Skeletal muscle cell (primary cell): Measurements from ENCODE around the gene ZNF787.

Experiments
- DNase-seq: peaks from one replicate; pipeline ENCODE4 v3.0.0-alpha.2; 2010; ENCODE audit warnings: low read depth
- H3K4me3 ChIP-seq: 2 replicates; pipeline ENCODE4 v1.5.1; 2011; ENCODE audit warnings: low read depth, mild to moderate bottlenecking, control low read depth, low read length, moderate library complexity

Gene ZNF787

DNA sequence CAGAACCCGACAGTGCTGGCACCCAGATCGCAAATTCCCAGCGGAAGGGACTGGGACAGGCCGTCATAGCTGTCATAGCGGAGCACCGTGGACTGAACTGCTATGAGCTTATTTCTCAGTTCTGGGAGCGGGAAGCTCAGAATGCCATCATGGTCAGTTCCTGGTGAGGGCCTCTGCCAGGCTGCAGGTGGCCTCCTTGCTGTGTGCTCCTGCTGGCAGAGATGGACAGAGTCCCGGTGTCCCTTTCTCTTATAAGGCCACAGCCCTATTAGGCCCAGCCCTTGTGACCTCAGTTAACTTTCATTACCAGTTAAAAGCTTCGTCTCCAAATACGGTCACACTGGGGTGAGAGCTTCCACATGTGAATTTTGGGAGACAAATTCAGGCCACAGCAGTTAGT is 24.6 kb upstream of the ZNF787 start:
- no peak overlapping the region for H3K4me3 ChIP-seq
- DNase-seq: no peak

DNA sequence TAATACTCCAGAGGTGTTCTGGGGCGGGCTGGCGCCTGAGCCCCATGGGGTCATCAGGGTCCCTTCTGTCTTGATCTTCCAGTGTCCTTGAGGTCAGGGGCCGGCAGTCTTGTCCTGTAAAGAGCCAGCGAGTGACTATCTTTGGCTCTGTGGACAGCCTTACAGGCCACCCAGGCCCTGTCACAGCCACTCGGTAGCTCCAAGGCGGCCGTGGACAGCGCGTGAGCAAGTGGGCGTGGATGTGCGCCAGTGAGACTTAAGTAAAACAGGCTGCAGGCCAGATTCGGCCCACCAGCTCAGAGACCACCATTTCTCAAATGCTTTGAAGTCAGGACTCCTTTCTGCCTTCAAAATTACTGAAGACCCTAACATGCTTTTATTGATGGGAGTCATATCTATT is 23.7 kb upstream of the ZNF787 start:
- no peak overlapping the region for H3K4me3 ChIP-seq
- no peak for DNase-seq

DNA sequence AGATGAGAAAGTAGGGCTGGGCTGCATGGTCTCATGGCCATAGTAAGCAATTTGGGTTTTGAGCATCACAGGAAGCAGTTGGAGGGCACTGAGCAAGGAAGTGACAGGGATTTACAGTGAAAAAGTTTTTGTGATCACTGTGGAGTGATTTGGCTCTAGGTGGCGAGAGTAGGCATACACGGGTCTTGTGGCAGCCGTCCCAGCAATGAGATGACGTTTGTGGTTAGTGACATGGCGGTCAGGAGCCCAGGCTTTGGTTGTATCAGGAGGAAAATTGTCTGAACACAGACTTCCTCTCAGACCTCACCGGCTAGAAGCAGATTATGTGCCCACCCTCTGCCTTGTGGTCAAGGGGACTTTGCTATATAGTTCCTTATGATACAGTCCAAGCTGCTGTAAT is 23.3 kb upstream of the ZNF787 start:
- no peak overlapping the region for H3K4me3 ChIP-seq
- no peak for DNase-seq

DNA sequence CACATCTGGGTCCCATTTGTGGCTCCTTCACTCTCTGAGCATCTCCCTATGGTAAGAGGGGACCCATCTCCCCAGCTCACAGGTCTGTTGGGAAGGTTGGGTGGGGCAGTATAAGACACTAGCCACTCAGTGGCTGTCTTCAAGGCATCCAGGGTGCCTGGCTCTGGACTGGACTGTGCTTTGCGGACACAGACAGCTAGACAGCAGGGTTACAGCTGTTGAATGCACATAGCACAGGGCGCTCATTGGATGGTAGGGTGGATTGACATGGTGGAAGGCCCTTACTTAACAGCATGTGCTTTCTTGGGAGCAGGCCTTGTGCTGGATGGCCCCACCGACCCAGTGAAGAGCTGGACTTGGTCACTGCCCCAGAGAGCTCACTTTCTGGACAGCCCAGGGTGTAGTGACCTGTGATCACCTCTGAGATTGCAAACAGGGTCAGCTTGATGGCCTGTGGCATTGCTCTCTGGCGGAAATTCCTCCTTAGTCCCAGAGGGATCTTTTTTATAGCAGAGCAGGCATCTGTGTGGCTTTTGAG is 21.9 kb upstream of the ZNF787 start:
- no peak overlapping the region for H3K4me3 ChIP-seq
- DNase-seq: no peak

DNA sequence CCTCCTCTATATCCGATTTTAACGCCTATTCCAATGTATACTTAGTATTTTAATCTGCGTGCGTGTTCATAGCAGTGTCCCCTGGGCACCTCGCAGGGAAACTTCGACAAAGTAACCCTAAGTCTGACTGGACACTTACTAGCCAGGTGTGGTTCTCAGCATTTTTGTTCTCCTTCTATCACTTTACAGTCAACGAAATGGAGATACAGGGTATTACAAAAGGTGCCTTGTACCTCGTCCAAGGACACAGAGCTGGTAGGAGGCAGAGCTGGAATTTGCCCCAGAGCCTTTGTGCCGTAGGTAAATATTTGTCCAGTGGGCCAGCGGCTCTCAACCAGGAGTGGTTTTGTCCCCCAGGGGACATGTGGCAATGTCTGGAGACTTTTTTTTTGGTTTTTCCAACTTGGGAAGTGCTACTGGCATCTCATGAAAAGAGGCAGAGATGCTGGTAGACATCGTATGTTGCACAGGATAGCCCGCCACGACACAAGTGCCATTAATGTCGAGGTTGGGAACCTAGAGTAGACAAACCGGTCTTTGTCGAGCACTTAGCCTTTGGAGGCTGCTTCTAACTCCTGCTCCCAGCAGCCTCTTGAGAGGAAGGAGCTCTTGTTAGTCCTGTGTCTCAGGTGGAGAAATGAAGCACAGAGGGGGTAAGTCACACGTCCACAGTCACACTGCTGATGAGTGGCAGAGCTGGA is 21.1 kb upstream of the ZNF787 start:
- DNase-seq: no peak
- peak overlapping the region; percentile 67 for H3K4me3 ChIP-seq

DNA sequence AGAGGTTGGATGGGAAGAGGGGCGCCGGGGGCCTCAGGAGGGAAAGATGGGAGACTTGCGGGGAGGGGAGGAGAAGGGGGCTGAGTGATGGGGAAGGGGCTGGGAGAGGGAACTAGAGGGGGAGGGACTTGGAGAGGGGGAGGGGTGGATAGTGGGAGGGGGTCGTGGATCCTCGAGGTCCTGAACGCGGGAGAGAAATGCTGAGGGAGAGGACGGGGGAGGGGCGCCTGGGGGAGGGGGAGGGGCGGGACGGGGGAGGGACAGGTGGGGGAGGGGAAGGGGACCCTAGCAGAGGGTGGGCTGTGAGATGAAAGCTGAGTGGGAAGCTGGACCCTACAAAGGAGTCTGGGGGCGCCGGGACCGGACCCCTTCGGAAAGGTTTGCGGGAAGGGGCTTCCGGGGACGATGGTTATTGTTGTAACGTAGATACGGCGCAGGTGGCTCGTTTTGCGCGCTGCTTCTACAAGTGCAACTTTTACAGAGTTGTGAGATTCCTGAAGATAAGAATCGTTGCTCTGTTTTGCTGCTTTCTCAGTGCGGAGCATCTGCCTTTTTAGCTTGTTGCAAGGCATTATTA is 20.4 kb upstream of the ZNF787 start:
- DNase-seq: no peak
- H3K4me3 ChIP-seq: peak overlapping the region; percentile 67

DNA sequence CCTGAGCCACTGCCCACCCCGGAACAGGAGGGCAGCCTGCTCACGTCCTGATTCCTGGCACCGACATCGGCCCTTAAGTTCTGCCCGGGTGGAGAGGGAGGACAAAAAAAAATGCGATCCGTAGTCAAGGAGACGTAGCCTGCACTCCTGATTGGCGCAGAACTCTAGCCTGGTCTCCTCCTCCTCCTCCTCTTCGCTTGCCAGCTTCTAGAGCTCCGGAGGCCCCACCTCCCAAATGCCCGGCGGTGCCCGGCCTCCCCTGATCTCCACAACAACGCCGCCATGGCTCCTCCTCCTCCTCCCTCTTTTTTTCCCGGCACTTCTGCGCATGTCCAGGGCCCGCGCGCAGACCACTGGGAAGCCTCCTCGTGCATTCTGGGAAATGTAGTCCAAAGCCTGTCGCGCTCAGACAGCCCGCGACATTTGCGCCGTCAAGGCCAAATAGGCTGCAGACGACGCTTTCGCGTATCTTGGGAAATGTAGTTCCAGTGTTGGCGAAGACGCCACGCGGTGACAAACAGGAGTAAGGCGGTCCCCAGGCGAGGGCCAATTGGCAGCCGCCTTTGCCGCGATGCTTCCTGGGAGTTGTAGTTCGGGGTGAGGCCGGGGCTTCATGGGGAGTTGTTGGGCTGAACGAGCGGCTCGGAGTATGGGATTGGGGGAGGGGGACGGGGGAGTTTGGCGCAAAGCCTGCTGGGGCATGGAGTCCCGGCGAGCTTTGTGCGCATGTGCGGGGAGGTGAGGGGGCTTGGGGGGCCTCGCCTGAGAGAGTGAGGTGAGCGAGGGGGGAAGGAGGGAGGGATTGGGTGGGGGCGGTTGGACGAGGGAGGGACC is 19.7 kb upstream of the ZNF787 start, which contains the start of gene ZNF444:
Gene ZNF444, plus strand, starts transcription at position 705 of the 834 bp plus-strand sequence. CDS start 5,625 bp downstream, outside the sequence.
- peak; percentile 98 for DNase-seq
- H3K4me3 ChIP-seq: peak within 1 kb of the TSS; percentile 67

DNA sequence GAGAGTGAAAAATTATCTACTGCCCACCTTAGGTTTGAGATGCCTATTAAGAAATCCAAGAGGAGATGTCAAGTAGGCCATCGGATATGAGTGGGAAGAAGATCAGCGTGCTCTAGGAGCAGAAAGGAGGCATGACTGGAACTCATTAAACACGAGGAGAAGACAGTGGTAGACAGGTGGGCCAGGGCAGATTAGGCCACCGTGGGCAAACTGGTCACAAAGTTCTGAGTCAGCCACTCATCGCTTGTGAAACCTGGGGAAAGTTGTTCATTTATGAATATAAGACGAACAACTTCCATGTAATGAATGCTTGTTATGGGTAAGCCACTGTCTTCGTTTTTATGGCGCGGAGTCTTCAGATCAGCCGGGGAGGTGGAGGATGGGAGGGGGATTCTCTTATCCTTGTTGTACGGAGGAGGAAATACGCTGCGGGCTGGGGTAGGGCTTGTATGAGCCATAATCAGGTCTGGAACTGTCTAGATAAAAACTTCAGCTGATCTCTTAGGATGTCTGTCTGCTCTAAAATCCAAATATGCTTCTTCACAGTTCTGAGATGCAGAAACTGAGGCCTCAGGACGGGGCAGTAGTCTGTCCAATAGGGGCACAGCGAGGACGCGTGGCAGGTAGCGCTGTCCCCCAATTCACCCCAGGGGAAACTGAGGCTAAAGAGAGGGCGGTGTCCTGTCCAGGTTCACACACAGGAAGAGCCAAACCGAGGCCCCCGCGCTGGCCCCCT is 18.9 kb upstream of the ZNF787 start:
- peak overlapping the region; percentile 67 for H3K4me3 ChIP-seq
- DNase-seq: no peak

DNA sequence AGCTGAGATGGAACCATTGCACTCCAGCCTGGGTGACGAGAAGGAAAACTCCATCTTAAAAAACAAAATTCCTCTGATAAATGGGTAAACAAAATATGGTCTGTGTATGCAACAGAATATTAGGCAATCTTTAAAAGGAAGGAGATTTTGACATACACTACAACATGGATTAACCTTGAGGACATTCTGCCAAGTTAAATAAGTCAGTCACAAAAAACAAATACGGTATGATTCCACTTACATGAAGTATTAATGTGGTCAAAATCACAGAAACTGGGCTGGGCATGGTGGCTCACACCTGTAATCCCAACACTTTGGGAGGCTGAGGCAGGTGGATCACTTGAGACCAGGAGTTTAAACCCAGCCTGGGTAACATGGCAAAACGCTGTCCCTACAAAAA is 17.0 kb upstream of the ZNF787 start:
- no peak for DNase-seq
- H3K4me3 ChIP-seq: no peak overlapping the region

DNA sequence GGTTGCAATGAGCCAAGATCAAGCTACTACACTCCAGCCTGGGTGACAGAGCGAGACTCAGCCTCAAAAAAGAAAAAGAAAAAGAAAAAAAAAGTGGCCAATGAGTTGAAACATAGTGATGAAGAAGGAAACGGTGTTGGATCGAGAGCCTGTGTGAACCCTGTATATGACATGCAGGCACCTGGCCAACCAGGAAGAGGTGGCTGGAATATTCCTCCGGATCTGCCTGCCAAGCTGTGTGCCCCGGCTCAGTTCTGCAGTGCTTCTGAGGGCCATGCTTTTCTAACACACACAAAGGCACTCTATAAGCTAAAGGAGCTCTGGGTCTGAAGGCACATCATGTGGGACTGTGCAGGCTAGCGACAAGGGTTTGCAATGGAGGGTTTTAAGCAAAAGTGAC is 16.3 kb upstream of the ZNF787 start:
- H3K4me3 ChIP-seq: no peak overlapping the region

DNA sequence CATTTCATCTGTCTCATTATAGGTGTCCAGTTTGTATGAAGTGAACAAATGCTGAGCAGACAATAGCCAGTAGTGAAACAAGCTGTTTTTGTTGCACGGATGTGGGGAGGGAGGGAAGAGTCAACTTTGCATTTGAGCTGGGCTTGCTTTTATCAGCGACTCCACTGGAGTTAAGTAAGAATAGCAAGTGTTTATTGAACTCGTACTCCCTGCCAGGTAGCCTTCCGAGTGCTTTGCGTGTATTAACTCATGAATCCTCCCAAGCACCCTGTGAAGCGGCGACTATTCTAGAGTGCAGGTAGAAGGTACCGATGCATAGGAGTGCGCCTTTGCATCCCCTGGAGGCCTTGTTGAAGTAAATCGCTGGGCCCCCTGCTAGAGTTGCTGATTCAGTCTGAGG is 15.3 kb upstream of the ZNF787 start:
- DNase-seq: no peak
- no peak overlapping the region for H3K4me3 ChIP-seq

More for the DNA sequence above, 16.3 kb upstream of the ZNF787 start:
- no peak for DNase-seq

DNA sequence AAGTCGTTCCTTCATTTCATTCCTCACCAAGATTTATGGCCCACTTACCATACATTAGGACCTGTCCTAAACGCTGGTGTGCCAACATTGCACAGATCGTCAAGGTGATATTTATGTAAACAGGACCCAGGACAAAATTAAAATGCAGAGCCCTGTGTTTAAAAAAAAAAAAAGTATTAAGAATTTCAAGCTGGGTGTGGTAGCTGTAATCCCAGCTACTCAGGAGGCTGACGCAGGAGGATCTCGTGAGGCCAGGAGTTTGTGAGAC is 13.5 kb upstream of the ZNF787 start:
- no peak overlapping the region for H3K4me3 ChIP-seq
- no peak for DNase-seq

DNA sequence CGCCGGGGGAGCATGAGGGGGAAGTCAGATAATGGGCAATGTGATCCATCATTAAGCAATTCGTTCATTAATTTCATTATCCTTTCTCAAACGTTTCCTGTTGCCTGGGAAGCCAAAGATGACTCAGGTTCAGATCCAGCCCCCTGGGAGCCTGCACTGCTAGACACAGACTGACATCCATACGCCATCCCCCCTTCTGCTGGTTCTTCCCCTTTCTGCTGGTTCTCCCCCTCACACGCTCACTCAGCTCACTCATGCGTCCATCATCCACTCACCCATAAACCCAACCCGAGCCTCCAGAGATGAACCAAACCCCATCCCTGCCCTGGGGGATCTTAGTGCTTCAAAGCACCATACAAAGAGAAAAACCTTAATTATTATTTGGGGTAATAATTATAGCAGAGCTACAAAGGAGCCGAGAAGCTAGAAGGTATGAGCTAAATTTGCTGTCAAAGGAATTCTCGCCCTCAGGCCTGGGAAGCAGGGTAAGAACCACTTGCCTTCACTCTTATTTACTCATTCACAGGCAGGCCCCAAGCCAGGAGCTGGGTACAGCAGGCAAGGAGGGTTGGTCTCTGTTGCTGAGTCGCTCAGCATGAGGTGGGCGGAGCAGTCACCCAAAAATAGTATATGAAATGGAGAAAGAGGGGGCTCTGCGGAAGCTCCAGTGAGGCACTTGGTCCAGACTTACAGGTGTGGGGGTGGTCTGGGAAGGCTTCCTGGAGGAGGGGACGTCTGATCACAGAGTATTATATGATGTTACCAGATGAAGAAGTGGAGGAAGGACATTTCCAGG is 13.0 kb upstream of the ZNF787 start:
- DNase-seq: no peak
- no peak overlapping the region for H3K4me3 ChIP-seq

DNA sequence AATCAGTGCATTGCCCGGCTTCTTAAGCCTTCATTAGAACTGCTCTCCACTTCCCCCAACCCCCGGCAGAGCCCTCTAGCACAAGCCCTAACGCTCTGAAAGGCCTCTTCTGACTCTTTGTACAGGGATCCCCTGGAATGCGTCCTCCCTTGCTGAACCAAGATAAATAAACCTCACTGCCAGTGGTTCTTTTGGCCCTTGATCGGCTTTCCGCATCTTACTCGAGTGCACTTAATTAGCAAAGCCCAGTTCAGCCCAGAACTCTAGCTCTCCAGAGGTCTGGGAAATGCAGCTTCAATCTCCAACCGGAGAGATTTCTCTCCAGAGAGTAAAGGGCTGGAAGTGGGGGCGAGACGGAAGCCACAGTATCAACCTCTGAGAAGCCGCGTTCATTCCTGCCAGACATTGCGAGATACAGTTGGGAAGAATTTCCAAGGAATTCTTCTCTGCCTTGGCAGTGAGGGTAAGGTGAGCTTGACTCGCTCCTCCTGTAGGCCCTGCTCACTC is 11.3 kb upstream of the ZNF787 start:
- peak; percentile 39 for DNase-seq
- H3K4me3 ChIP-seq: no peak overlapping the region

DNA sequence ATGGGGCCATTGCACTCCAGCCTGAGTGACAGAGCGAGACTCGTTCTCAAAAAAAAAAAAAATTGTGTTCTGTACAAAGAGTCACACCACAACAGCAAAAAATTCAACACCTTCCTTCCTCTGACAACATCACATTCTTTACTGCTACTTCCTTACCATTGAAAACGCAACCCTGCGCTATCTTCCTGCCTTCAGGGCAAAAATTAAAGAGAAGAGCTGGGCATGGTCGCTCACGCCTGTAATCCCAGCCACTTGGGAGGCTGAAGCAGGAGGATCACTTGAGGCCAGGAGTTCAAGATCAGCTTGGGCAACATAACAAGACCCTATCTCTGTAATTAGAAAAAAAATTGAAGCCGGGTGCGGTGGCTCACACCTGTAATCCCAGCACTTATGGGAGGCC is 10.6 kb upstream of the ZNF787 start:
- H3K4me3 ChIP-seq: no peak overlapping the region
- DNase-seq: no peak

DNA sequence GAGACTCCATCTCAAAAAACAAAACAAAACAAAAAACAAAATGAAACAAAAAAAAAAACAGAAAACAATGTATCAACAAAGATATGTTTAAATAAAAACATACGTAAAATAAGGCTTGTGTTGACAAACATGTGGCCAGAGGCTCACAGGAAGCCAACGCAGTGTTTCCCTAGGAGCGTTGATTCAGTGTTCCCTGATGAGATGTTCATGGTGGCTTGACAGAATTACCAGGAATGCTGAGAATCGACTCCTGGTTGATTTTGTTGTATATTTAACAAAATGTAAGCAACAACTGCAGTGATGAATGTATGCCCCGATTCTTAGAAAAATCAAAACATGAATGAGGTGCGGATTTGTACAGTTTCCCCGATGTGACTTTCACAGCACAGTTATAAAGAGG is 8.9 kb upstream of the ZNF787 start:
- DNase-seq: no peak

DNA sequence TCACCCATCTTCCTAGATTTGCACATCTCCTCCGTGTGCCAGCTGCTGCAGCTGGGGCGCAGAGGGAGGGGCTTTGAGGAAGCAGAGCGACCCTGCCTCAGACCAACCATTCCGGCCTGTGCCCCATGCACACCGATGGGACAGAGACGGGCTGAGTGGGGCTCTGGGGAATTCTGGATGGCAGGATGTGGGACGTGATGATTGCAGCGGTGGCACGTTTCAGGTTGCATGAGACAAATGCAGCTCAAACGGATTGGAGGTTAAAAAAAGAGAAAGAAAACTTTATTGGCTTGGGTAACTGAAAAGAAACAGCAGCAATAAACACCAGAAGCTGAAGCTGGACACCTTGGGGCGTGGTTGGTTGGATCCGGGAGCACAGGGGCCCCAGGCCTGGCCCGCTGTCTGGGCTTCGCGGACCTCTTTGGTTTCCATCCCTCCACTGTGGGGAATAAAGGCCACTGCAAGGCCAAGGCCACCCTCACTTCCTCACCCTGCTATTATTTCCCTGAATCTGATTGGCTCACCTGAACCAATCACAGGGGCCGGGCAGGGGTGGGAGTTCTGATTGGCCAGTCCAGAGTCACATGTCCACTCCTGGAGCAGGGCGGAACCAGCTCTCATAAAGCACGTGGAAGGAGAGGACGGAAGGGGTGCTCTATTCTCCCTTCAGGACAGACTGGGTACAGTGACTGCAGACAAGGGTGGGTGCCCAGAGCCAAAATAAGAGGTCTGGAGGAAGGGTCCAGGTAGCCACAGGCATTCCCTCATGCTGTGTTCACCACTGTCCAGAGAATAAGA is 6.1 kb upstream of the ZNF787 start:
- DNase-seq: no peak

More for the DNA sequence above, 8.9 kb upstream of the ZNF787 start:
- H3K4me3 ChIP-seq: no peak overlapping the region

More for the DNA sequence above, 6.1 kb upstream of the ZNF787 start:
- H3K4me3 ChIP-seq: no peak overlapping the region
